Lower lobe of right lung (tissue), 2 donors: ENCODE data around the gene GTPBP1. TPM values are rescaled to one million over a fixed set of nuclear protein-coding genes. Genes with fewer than 3 reads are reported as not detected.
A peak's percentile ranks its signal among the peaks of the same experiment; 100 is the strongest.

Experiments used
- ATAC-seq, 2 donors: fragments of 200-7000 bp; cut with Tn5 transposase; one replicate each; pipeline ENCODE4 v1.9.1; 2020 to 2022; ENCODE audit warnings: mild to moderate bottlenecking in 2 of 2, moderate library complexity in 2 of 2
- DNase-seq: peaks from one replicate; pipeline ENCODE4 v3.0.0-alpha.2; 2020
- H3K27ac ChIP-seq: fragments of 200-600 bp; one replicate; pipeline ENCODE4 v1.8.0; 2022
- H3K27me3 ChIP-seq: fragments of 200-600 bp; one replicate; pipeline ENCODE4 v1.8.0; 2022; ENCODE audit warnings: low read depth
- H3K36me3 ChIP-seq: fragments of 200-600 bp; one replicate; pipeline ENCODE4 v1.8.0; 2022; ENCODE audit warnings: mild to moderate bottlenecking
- H3K4me1 ChIP-seq: fragments of 200-600 bp; one replicate; pipeline ENCODE4 v1.8.0; 2022
- H3K4me3 ChIP-seq: fragments of 200-600 bp; one replicate; pipeline ENCODE4 v1.8.0; 2022; ENCODE audit warnings: mild to moderate bottlenecking
- H3K9me3 ChIP-seq: fragments of 200-600 bp; one replicate; pipeline ENCODE4 v1.8.0; 2022
- CTCF ChIP-seq: fragments of 200-600 bp; IDR thresholded peaks from one replicate; pipeline ENCODE4 v1.8.0; 2022; ENCODE audit warnings: antibody characterized with exemption, mild to moderate bottlenecking
- intact Hi-C: fragments of 100-400 bp; cut with DNase I; formaldehyde crosslinking; loops from one replicate; pipeline ENCODE4 v1.11.0; 2022
- total RNA-seq: library from RNA; stranded (reverse); fragmentation: NEBNext Ultra II Directional; extraction: Animal tissue kit (Norgen Biotek cat#: 25700); gene quantifications from one replicate; pipeline ENCODE4 v1.2.1, GENCODE V29; 2021
- donor health status: DM: no; HTN: yes; CAD: no; lungs with severe emphysema.

Gene GTPBP1
- total RNA-seq, 1 donor from 2014 or later = 66.7 TPM

GRCh38 chr22:38755155-38755910, 49.6 kb downstream of the GTPBP1 start:
- DNase-seq (peak; percentile 97), ATAC-seq (peak; percentile 89 to 90)
- H3K27ac ChIP-seq = peak overlapping the region; percentile 94
- peaks cover 35% of the 10 kb centered on the region for H3K36me3 ChIP-seq
- TF ChIP-seq CTCF = no peak
- H3K4me3 ChIP-seq = peak overlapping the region; percentile 72
- H3K9me3 ChIP-seq = no peaks in the 10 kb centered on the region
- peaks cover 56% of the 10 kb centered on the region for H3K4me1 ChIP-seq
- intact Hi-C loops = no loop called here
- no peaks in the 10 kb centered on the region for H3K27me3 ChIP-seq

GRCh38 chr22:38755911-38756532, 50.3 kb downstream of the GTPBP1 start, which contains the start of gene SUN2:
Gene SUN2 (minus strand): TSS chr22:38755998. CDS start chr22:38752628, 3,370 bp downstream.
- peak within 1 kb of the TSS; percentile 94 for H3K27ac ChIP-seq
- H3K4me3 ChIP-seq = peak within 1 kb of the TSS; percentile 72
- H3K27me3 ChIP-seq = no peaks in the 10 kb centered on the region
- H3K4me1 ChIP-seq = peaks cover 50% of the 10 kb centered on the region
- H3K36me3 ChIP-seq = peaks cover 28% of the 10 kb centered on the region
- intact Hi-C loops = no loop called here
- ATAC-seq (peak; percentile 89 to 91), DNase-seq (peak; percentile 96)
- no peaks in the 10 kb centered on the region for H3K9me3 ChIP-seq
- no peak for TF ChIP-seq CTCF

GRCh38 chr22:38756711-38757463, 51.1 kb downstream of the GTPBP1 start:
- intact Hi-C loops = no loop called here
- Histone ChIP-seq H3K27ac (peak overlapping the region; percentile 94), H3K27me3 (no peaks in the 10 kb centered on the region), H3K4me1 (peaks cover 42% of the 10 kb centered on the region), H3K4me3 (peak overlapping the region; percentile 72), H3K9me3 (no peaks in the 10 kb centered on the region), H3K36me3 (peaks cover 19% of the 10 kb centered on the region)
- peak in 1 of 2 donors; percentile 15 for ATAC-seq
- DNase-seq = peak; percentile 64
- no peak for TF ChIP-seq CTCF

GRCh38 chr22:38757464-38757757, 51.7 kb downstream of the GTPBP1 start:
- Histone ChIP-seq H3K27ac (no peak overlapping the region), H3K4me1 (peaks cover 36% of the 10 kb centered on the region), H3K27me3 (no peaks in the 10 kb centered on the region), H3K36me3 (peaks cover 14% of the 10 kb centered on the region), H3K9me3 (no peaks in the 10 kb centered on the region), H3K4me3 (peak overlapping the region; percentile 72)
- no peak for ATAC-seq
- no peak for DNase-seq
- TF ChIP-seq CTCF = no peak
- intact Hi-C loops = no loop called here

GRCh38 chr22:38758276-38758945, 52.7 kb downstream of the GTPBP1 start:
- no peak overlapping the region for H3K4me3 ChIP-seq
- DNase-seq = no peak
- no peaks in the 10 kb centered on the region for H3K27me3 ChIP-seq
- no peaks in the 10 kb centered on the region for H3K9me3 ChIP-seq
- H3K4me1 ChIP-seq = peaks cover 26% of the 10 kb centered on the region
- no peak for ATAC-seq
- TF ChIP-seq CTCF = no peak
- peaks cover 5% of the 10 kb centered on the region for H3K36me3 ChIP-seq
- no peak overlapping the region for H3K27ac ChIP-seq
- intact Hi-C loops = no loop called here
